Liver (tissue), 3 donors: ENCODE results near the gene RAB1A.

ENCODE experiments used
- GABPA ChIP-seq, 2 donors: IDR thresholded peaks in 1 of 2; conservative IDR thresholded peaks in 1 of 2; 2 replicates each; pipeline ENCODE4 v1.6.1; 2016; ENCODE audit warnings: antibody characterized with exemption in 2 of 2, mild to moderate bottlenecking in 1 of 2, moderate library complexity in 1 of 2
- MAX ChIP-seq: IDR thresholded peaks from 2 replicates; pipeline ENCODE4 v1.6.1; 2016; ENCODE audit warnings: antibody characterized with exemption
- RAD21 ChIP-seq, 2 donors: IDR thresholded peaks; 2 replicates each; pipeline ENCODE4 v1.6.1; 2016; ENCODE audit warnings: antibody characterized with exemption in 2 of 2, mild to moderate bottlenecking in 2 of 2
- SP1 ChIP-seq: IDR thresholded peaks from 2 replicates; pipeline ENCODE4 v1.6.1; 2018; ENCODE audit warnings: antibody characterized with exemption, mild to moderate bottlenecking
- TAF1 ChIP-seq: conservative IDR thresholded peaks from 2 replicates; pipeline ENCODE4 v1.6.1; 2016; ENCODE audit warnings: antibody characterized with exemption, mild to moderate bottlenecking
- TF ChIP-seq, protein P1 (sequence below): fragments of 150-350 bp; IDR thresholded peaks from 2 replicates; pipeline ENCODE4 v1.5.1; 2017; ENCODE audit warnings: improper control_type of control experiment, low read depth, low read length; ENCODE audit not compliant: missing input control
- donor health status: healthy.
- donor health status: healthy.

DNA sequence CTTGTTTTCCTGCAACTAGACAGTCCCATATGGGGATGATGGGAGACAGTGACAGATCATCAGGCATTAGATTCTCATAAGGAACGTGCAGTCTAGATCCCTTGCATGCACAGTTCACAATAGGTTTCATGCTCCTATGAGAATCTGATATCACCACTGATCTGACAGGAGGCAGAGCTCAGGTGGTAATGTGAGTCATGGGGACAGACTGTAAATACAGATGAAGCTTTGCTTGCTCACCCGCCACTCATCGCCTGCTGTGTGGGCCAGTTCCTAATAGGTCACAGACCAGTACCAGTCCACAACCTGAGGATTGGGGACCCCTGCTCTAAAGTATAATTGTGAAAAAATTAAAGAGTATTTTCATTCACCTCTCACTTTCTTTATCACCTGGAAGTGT lies 23.6 kb upstream of the RAB1A start:
- TF ChIP-seq, protein P1, sequence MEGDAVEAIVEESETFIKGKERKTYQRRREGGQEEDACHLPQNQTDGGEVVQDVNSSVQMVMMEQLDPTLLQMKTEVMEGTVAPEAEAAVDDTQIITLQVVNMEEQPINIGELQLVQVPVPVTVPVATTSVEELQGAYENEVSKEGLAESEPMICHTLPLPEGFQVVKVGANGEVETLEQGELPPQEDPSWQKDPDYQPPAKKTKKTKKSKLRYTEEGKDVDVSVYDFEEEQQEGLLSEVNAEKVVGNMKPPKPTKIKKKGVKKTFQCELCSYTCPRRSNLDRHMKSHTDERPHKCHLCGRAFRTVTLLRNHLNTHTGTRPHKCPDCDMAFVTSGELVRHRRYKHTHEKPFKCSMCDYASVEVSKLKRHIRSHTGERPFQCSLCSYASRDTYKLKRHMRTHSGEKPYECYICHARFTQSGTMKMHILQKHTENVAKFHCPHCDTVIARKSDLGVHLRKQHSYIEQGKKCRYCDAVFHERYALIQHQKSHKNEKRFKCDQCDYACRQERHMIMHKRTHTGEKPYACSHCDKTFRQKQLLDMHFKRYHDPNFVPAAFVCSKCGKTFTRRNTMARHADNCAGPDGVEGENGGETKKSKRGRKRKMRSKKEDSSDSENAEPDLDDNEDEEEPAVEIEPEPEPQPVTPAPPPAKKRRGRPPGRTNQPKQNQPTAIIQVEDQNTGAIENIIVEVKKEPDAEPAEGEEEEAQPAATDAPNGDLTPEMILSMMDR = no peak
- TF ChIP-seq RAD21 (IDR thresholded peaks at IDR 0.05) (no peak), MAX (no peak), SP1 (no peak), TAF1 (no peak), GABPA (IDR thresholded peaks at IDR 0.05 in 1 of 2, conservative IDR thresholded peaks at IDR 0.05 in 1 of 2) (no peak)
